NCI-H748 (cell line): ENCODE results near the gene FANCB.

ENCODE experiments used
- DNase-seq: peaks from one replicate; lab custom pipeline; 2025; ENCODE audit not compliant: unreplicated experiment; lab: John Stamatoyannopoulos, UW

Gene FANCB

DNA sequence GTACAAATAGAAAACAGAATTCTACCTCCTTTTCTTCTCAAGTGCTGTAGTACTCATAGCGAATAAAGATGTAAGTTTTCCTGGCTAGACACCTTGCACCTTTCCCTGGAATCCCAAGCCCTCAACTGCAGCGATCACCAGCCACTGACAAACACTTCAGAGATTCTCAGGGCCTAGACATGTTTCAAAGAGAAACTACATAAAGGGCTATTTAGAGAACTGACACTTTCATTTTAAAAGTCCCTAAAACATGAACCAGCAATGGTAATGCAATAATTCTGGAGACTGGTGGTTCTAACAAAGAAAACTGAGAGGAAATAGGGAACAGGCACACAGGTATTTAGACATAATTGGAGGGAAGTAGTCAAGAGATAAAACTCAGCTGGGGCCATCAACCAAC lies 35.7 kb downstream of the FANCB start:
- DNase-seq = no peak

DNA sequence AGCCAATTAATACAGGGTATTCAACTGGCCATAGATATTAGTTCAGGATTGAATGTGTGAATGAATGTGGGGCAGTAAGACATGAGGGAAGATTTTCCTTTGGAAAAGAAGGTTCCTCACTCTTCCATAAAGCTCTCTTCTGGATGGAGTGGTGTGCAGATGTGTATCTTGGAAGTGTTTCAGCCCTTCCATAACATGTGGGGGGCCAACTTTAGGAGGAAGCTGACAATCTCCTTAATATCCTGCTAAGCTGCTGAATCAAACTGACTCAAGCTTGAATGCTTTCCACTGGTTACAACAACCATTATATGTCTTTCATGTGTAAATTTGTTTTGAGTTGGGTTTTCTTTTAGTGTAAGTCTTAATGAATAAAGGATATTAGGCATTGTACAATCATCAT lies 40.3 kb downstream of the FANCB start:
- no peak for DNase-seq

DNA sequence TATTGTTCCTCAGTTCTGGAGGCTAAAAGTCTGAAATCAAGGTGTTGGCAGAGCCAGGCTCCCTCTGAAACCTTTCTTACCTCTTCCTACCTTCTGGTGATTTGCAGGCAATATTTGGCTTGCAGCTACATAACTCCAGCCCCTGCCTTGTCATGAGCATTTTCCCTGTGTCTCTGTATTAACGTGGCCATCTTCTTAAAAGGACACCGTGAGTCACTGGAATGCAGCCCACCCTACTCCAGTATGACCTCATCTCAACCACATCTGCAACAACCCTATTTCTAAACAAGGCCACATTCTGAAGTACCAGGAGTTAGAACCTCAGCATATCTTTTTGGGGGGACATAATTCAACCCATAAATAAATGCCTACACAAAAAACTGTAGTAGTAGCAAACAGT lies 40.7 kb downstream of the FANCB start:
- DNase-seq = no peak

DNA sequence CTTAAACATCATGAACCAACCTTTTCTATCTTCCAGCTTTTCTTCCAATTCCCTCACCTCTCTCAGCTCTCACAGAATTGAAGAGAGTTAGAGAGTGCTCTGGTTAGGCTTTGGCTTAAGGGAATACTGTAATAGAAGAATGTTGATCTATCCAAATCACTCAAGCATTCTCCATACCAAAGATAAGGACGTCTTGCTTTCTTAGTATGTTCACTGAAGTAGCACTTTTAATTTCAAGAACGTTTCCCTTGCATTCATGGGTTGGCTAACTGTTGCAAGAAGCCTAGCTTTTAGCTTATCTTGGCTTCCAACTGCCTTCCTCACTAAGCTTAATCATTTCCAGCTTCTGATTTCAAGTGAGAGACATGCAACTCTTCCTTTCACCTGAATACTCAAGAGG lies 43.2 kb downstream of the FANCB start:
- no peak for DNase-seq

DNA sequence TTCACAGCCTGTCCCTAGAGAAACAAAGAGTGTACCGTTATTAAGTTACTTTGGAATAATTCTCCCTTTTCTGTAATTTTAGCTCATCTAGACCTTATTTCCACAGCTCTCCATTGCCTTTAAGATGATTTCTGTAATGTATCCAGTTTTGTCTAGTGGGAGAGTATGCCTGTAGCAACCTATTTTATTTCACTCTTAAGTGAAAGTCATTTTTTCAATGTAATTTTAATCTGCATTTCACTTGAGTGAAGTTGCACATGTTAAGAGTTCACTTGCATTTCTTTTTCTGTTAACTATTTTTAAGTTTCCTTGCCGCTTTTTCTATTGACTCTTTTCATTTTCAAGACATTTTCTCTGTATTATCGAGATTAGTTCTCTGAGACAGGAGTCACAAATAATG lies 46.5 kb downstream of the FANCB start:
- DNase-seq = no peak

DNA sequence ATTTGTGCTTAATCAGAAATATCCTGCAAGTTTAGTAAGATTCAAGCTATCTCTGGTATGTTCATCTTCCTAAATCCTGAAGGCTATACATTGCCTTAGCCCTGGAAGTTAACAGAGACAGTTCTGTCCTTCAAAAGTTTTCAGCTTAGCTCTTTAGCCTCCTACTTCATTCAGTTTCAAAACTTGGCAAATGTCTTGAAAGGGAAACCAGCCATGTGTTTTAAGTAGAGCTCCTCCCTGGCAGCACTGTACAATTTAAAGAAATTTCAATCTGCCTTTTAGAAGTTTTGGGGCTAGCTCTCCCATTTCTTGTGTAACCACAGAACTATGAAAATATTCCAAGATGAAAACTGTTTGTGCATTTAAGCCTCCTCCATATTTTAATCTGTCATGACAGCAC lies 47.0 kb downstream of the FANCB start:
- no peak for DNase-seq

DNA sequence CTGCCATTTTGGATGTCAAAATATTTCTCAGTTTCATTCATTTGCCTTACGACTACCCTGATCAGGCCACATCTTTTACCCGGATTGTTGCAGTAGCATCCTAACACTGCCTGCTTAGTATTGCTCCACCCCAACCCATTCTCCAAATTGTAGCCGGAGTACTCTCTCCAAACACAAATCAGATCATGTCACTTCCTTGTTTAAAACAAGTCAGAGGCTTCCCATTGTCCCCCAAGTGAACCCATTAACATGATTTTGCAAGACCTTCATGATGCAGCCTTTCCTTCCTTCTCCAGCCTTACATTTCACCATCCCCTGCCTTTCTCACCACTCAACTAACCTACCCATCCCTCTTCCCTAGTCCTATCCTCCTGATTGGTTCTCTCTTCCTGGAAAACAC lies 53.1 kb downstream of the FANCB start:
- DNase-seq = no peak

DNA sequence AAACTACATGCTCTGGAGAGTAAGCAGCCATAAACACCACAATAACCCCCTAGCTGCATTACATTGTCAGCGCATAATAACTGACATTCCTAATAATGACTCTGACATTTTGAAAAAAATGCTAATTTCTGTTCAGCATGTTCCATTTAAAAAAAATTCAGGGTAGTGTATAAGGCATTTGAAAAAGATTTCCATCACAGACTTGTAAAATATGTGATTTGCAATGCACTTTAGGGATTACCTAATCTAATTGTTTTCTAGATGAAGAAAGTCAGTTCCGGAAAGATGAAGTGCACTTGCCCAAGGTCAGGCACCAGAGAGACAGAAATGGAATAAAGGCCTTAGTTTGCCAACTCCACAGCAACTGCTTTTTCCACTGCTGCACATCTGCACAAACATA lies 55.3 kb downstream of the FANCB start:
- DNase-seq = no peak

DNA sequence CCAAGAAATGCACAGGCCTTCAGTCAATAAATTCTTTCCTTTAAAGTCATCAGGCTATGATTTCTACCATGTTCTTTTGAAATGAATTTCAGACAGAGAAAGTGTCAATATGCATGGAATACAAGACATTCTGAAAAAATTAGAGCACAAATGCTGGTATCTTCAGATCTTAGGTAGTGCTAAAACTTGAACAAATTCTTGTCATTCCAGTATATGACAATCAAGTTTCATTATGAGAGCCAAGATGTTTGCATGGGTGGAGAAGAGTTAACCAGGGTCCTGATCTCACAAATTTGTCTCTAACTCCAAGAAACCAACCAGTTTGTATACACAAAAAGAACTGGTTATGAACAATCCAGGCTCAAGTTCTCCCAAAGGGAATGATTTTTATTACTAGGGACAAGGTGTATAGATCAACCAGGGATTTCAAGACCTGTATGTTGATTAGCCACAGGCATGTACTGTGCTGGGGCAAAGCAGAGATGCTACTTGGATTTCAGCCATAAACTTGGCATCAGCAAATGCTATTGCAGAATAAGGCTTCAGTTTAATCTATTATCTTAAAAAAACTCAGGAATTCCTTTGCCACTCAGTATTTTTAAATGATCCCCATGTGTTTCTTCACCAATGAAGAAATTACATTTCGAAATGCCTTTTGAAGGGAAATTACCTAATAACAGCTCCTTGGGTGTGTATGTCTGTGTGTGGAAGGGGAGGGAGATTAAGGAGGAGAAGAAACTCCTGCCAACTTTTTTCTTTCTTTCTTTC lies 69.7 kb downstream of the FANCB start:
- DNase-seq = no peak

DNA sequence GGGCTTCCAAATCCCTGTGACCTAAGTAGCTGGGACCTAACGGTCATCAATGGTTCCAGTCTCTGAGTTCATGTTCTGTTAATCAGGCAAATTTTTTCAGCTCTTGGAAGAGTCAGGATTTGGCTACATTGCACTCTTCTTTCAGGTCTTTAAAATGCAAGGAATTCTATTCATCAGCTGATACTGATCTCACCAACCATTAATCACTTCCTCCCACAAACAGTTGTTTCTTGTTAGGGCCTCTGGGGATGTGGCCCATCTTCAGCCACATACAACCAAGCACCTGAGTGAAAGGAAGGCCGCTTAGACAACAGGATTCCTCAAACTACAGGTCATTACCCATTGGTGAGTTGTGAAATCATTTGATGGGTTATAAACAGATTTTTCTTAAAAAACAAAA lies 71.7 kb downstream of the FANCB start:
- no peak for DNase-seq

DNA sequence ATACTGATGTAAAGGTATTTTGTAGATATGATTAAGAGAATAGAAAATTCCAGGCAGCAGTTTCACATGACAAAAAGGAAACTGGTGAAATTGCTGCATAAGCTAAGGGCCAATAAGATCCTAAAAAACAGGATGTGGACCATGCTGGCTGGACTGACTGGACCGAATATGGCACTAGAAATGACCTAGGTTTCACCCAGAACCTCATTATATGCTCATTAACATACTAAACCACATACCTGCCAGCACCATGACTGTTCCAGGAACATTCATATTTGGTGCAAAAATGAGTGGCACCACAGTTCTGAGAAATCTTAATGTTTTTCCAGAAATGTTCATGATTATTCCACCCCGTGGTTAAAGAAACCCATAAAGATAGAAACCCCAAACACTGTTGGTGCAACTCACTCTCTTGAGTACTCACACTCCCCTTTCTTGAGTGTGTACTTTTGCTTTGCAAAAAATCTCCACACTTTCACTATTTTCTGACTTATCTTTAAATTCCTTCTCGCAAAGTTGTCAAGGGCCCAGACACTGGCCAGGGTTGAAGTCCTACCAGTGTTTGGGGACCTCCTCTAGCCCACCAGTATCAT lies 74.0 kb downstream of the FANCB start:
- no peak for DNase-seq
